Endodermal cell (in vitro differentiated cells): ENCODE data around the gene YY1. TPM values are rescaled to one million over a fixed set of nuclear protein-coding genes. Genes with fewer than 3 reads are reported as not detected.

Experiments used
- DNase-seq: peaks from one replicate; pipeline ENCODE4 v3.0.0-alpha.2; 2017
- H3K27ac ChIP-seq: 2 replicates; pipeline ENCODE4 v1.5.1; 2013; ENCODE audit warnings: mild to moderate bottlenecking, low read depth, low read length, moderate library complexity
- H3K27me3 ChIP-seq: 2 replicates; pipeline ENCODE4 v1.6.1; 2013; ENCODE audit warnings: mild to moderate bottlenecking, low read length, moderate library complexity; ENCODE audit not compliant: insufficient read depth, control insufficient read depth, poor library complexity, severe bottlenecking
- H3K36me3 ChIP-seq: 2 replicates; pipeline ENCODE4 v1.7.0; 2013; ENCODE audit warnings: mild to moderate bottlenecking, low read length, moderate library complexity; ENCODE audit not compliant: control insufficient read depth, insufficient read depth
- H3K4me1 ChIP-seq: one replicate; pipeline ENCODE4 v1.7.0; 2013; ENCODE audit warnings: low read length; ENCODE audit not compliant: control insufficient read depth, insufficient read depth
- H3K4me3 ChIP-seq: 2 replicates; pipeline ENCODE4 v1.5.1; 2013; ENCODE audit warnings: mild to moderate bottlenecking, low read length, moderate library complexity
- H3K9ac ChIP-seq: 2 replicates; pipeline ENCODE4 v1.6.1; 2013; ENCODE audit warnings: mild to moderate bottlenecking, low read length, moderate library complexity; ENCODE audit not compliant: poor library complexity, severe bottlenecking; ENCODE audit errors: extremely low read depth
- H3K9me3 ChIP-seq: 2 replicates; pipeline ENCODE4 v1.6.1; 2013; ENCODE audit warnings: mild to moderate bottlenecking, low read length, moderate library complexity; ENCODE audit not compliant: control insufficient read depth
- H3K27ac Mint-ChIP-seq: 2 replicates; pipeline ENCODE4 v1.8.0; 2020; ENCODE audit warnings: mixed read lengths
- H3K27me3 Mint-ChIP-seq: 2 replicates; pipeline ENCODE4 v1.8.0; 2021; ENCODE audit warnings: mild to moderate bottlenecking, mixed read lengths; ENCODE audit not compliant: insufficient read depth
- H3K36me3 Mint-ChIP-seq: 2 replicates; pipeline ENCODE4 v1.8.0; 2020; ENCODE audit warnings: low read depth, mixed read lengths
- H3K4me1 Mint-ChIP-seq: 2 replicates; pipeline ENCODE4 v1.8.0; 2020; ENCODE audit warnings: mixed read lengths
- H3K4me3 Mint-ChIP-seq: 2 replicates; pipeline ENCODE4 v1.8.0; 2020; ENCODE audit warnings: mild to moderate bottlenecking, moderate library complexity, mixed read lengths
- H3K9me3 Mint-ChIP-seq: 2 replicates; pipeline ENCODE4 v1.8.0; 2020; ENCODE audit warnings: mild to moderate bottlenecking, mixed read lengths
- WGBS, 2 experiments: methylation state at CpG; one replicate each; pipeline versions ENCODE4 v1.1.5 to v1.1.7; 2013; ENCODE audit warnings: missing lambda C conversion rate in 2 of 2, mixed read lengths in 1 of 2; ENCODE audit not compliant: insufficient coverage in 1 of 2, insufficient read length in 1 of 2; 5-methylcytosine and 5-hydroxymethylcytosine counted together
- total RNA-seq, 2 donors: library from RNA; stranded (reverse); fragmentation: NEBNext Ultra II Directional in 1 of 2; extraction: Animal tissue kit (Norgen Biotek cat#: 25700) in 1 of 2; gene quantifications; 2 replicates in 1 of 2; 3 replicates in 1 of 2; pipeline ENCODE4 v1.2.1, GENCODE V29; 2021
- TF ChIP-seq, protein P1 (sequence below): fragments of 200-600 bp; sonication (generic); conservative IDR thresholded peaks from 2 replicates; pipeline ENCODE4 v1.5.0; 2021; ENCODE audit warnings: antibody characterized with exemption, mild to moderate bottlenecking

Gene YY1
- total RNA-seq, 2 donors from 2014 or later: 94.8 to 103 TPM

DNA sequence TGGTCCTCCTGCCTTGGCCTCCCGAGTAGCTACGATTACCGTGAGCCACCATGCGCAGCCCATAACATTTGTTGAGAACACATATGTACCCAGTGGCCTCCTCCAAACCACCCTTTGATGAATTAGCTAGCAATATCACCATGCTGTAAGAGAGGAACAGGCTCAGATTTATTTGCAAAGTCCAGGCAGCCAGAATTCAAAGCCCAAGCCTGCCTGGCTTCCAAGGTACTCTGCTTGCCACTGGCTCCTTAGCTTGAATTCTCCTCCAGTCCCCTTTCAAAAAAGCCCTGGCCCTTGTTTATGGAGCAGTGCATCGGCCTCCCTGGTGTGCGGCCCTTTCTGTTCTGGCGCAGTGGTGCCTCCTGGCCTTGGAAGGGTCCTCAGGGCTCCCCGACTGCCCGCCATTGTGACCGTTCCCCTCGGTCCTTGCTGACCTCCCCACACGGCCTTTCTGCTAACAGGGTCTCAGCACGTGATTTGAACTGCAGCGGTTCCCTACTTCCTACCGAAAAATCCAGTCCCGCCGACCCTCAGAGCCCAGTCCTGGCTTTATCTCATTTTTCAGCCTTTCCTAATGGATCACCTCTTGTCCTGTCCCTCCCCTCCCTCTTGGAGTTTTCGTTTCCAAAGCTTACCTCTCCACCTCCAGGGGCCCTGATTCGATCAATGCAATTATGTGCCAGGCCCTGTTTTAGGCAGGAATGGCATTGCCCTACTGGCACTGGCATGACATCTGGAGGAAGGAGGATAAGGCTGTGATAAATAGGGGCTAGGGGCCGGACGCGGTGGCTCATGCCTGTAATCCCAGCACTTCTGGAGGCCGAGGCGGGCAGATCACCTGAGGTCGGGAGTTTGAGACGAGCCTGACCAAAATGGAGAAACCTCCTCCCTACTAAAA, 45.3 kb downstream of the YY1 start:
- H3K4me3 ChIP-seq: no peak overlapping the region
- peak; percentile 65 for DNase-seq
- H3K27me3 ChIP-seq: no peaks in the 10 kb centered on the region
- H3K9ac ChIP-seq: no peak overlapping the region
- peaks cover 25% of the 10 kb centered on the region for H3K36me3 ChIP-seq
- H3K9me3 Mint-ChIP-seq: no peaks in the 10 kb centered on the region
- WGBS, 2 experiments: 86 to 90% methylated on average over 23 to 26 of the region's 26 CpGs
- peaks cover 2% of the 10 kb centered on the region for H3K27me3 Mint-ChIP-seq
- H3K4me1 Mint-ChIP-seq: peaks cover 15% of the 10 kb centered on the region
- H3K4me3 Mint-ChIP-seq: peak overlapping the region; percentile 56
- peaks cover 3% of the 10 kb centered on the region for H3K4me1 ChIP-seq
- H3K27ac ChIP-seq: peak overlapping the region; percentile 49
- TF ChIP-seq, protein P1, sequence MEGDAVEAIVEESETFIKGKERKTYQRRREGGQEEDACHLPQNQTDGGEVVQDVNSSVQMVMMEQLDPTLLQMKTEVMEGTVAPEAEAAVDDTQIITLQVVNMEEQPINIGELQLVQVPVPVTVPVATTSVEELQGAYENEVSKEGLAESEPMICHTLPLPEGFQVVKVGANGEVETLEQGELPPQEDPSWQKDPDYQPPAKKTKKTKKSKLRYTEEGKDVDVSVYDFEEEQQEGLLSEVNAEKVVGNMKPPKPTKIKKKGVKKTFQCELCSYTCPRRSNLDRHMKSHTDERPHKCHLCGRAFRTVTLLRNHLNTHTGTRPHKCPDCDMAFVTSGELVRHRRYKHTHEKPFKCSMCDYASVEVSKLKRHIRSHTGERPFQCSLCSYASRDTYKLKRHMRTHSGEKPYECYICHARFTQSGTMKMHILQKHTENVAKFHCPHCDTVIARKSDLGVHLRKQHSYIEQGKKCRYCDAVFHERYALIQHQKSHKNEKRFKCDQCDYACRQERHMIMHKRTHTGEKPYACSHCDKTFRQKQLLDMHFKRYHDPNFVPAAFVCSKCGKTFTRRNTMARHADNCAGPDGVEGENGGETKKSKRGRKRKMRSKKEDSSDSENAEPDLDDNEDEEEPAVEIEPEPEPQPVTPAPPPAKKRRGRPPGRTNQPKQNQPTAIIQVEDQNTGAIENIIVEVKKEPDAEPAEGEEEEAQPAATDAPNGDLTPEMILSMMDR: no peak
- no peaks in the 10 kb centered on the region for H3K9me3 ChIP-seq
- H3K36me3 Mint-ChIP-seq: peaks cover 21% of the 10 kb centered on the region
- peak overlapping the region; percentile 77 for H3K27ac Mint-ChIP-seq

DNA sequence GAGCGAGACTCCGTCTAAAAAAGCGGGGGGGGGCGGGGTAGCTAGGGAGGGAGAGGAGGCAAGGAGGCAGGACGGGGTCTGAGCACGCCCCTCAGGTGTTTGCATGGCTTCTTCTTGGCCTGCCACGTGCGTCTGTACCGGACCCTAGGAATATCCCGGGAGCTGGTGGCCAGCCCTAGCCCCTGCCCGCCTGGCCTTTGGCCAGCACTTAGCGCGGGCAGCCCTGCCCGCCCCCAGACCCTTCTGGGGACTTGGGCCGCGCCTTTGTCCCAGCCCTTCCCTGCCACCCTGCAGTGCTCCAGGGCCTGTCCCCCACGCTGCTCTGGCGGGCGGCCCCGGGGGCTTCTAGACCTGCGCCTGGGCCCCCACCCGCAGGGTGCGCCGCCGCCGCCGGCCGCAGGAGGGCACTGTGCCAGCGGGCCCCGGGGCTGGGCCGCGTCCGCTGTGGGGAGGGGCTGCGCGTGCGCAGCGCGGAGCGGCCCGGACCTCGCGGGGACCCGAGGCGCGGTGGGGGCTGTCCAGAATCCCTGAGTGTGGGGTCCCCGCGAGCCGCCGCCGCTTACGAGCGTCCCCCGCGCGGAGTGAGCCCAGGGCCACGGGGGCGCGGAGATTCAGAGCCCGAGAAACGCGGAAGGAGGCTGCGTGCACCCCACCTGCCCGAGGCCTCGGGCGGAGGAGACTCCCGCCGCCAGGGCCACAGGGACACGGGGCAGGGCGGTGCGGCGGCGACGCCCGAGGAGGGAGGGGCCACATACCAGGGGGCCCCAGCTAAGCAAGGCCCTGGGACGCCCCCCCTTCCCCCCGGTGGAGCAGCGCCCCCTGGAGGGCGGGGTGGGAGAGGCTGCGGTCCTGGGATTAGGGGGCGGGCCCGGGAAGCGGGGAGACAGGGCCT, 46.3 kb downstream of the YY1 start:
- DNase-seq: peak; percentile 91
- H3K27ac ChIP-seq: peak overlapping the region; percentile 66
- no peaks in the 10 kb centered on the region for H3K27me3 ChIP-seq
- Mint-ChIP-seq H3K4me1 (peaks cover 11% of the 10 kb centered on the region), H3K27ac (peak overlapping the region; percentile 77), H3K9me3 (no peaks in the 10 kb centered on the region), H3K36me3 (peaks cover 18% of the 10 kb centered on the region), H3K4me3 (peak overlapping the region; percentile 56), H3K27me3 (peaks cover 2% of the 10 kb centered on the region)
- peak overlapping the region; percentile 74 for H3K9ac ChIP-seq
- H3K4me1 ChIP-seq: peaks cover 4% of the 10 kb centered on the region
- TF ChIP-seq, protein P1: peak; percentile 84
- no peaks in the 10 kb centered on the region for H3K9me3 ChIP-seq
- H3K36me3 ChIP-seq: peaks cover 19% of the 10 kb centered on the region
- peak overlapping the region; percentile 62 for H3K4me3 ChIP-seq
- WGBS, 2 experiments: 9% methylated on average over 31 to 82 of the region's 82 CpGs

DNA sequence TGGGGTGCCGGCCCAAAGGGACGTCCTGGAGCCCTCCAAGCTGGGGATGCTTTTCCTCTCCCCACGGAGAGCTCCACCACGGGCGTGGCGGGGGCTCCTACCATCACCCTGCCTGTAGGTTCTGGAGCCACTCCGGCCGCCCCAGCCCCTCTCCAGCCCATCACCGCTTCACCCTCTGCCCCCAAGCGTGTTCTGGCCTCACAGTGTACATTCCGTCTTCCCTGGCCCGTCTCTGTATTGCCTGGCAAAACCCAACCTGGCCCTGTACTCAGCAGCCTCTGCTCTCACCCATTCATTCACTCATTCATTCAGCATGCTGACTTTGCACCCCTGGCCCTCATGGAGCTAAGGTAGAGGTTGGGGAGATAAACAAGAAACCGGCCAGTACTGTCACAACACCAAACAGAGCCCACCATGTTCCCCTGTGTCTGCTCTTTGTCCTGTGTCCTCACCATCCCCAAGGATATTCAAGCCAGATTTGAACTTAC, 47.0 kb downstream of the YY1 start:
- peak overlapping the region; percentile 62 for H3K4me3 ChIP-seq
- Mint-ChIP-seq H3K27me3 (peaks cover 2% of the 10 kb centered on the region), H3K27ac (peak overlapping the region; percentile 62), H3K4me1 (peaks cover 6% of the 10 kb centered on the region), H3K4me3 (peak overlapping the region; percentile 56), H3K9me3 (no peaks in the 10 kb centered on the region), H3K36me3 (peaks cover 17% of the 10 kb centered on the region)
- no peak for DNase-seq
- H3K36me3 ChIP-seq: peaks cover 18% of the 10 kb centered on the region
- H3K9me3 ChIP-seq: no peaks in the 10 kb centered on the region
- no peak overlapping the region for H3K9ac ChIP-seq
- 72 to 89% methylated on average over 6 to 13 of the region's 13 CpGs for WGBS, 2 experiments
- TF ChIP-seq, protein P1: no peak
- H3K27me3 ChIP-seq: no peaks in the 10 kb centered on the region
- no peak overlapping the region for H3K27ac ChIP-seq
- H3K4me1 ChIP-seq: peaks cover 4% of the 10 kb centered on the region
